SW480 (cell line): ENCODE measurements around the gene LRRC18.

Experiments
- DNase-seq: peaks from one replicate; pipeline ENCODE4 v3.0.0-alpha.2; 2016; ENCODE audit warnings: low spot score

The LRRC18 gene

GRCh38 chr10:48907730-48908129 lies 31.9 kb downstream of the LRRC18 start:
- no peak for DNase-seq

- no peak for DNase-seq
Observed at GRCh38 chr10:48906841-48907240, 32.8 kb downstream of the LRRC18 start.

- DNase-seq: no peak
Observed at GRCh38 chr10:48905311-48905710, 34.3 kb downstream of the LRRC18 start.

- no peak for DNase-seq
Observed at GRCh38 chr10:48904861-48905260, 34.8 kb downstream of the LRRC18 start.

- no peak for DNase-seq
Observed at GRCh38 chr10:48903151-48903550, 36.5 kb downstream of the LRRC18 start.

GRCh38 chr10:48902096-48902495 lies 37.5 kb downstream of the LRRC18 start:
- DNase-seq: no peak

- DNase-seq: no peak
Observed at GRCh38 chr10:48901319-48901718, 38.3 kb downstream of the LRRC18 start.

- no peak for DNase-seq
Observed at GRCh38 chr10:48900371-48900801, 39.3 kb downstream of the LRRC18 start.

- DNase-seq: no peak
Observed at GRCh38 chr10:48899781-48900180, 39.9 kb downstream of the LRRC18 start.

- no peak for DNase-seq
Observed at GRCh38 chr10:48898426-48898825, 41.2 kb downstream of the LRRC18 start.

GRCh38 chr10:48897441-48897790 lies 42.2 kb downstream of the LRRC18 start:
- DNase-seq: no peak

- no peak for DNase-seq
Observed at GRCh38 chr10:48896756-48897440, 42.7 kb downstream of the LRRC18 start.

GRCh38 chr10:48895803-48896195 lies 43.8 kb downstream of the LRRC18 start:
- no peak for DNase-seq

- no peak for DNase-seq
Observed at GRCh38 chr10:48894911-48895802, 44.5 kb downstream of the LRRC18 start.

- no peak for DNase-seq
Observed at GRCh38 chr10:48890888-48891850, 48.5 kb downstream of the LRRC18 start.

GRCh38 chr10:48887982-48888381 lies 51.7 kb downstream of the LRRC18 start:
- DNase-seq: no peak

GRCh38 chr10:48885376-48885775 lies 54.3 kb downstream of the LRRC18 start:
- peak; percentile 16 for DNase-seq

- no peak for DNase-seq
Observed at GRCh38 chr10:48884179-48885045, 55.2 kb downstream of the LRRC18 start.

GRCh38 chr10:48883701-48884100 lies 55.9 kb downstream of the LRRC18 start:
- DNase-seq: no peak

- DNase-seq: no peak
Observed at GRCh38 chr10:48882881-48883280, 56.8 kb downstream of the LRRC18 start.

- no peak for DNase-seq
Observed at GRCh38 chr10:48881937-48882336, 57.7 kb downstream of the LRRC18 start.
